ENCODE data around the gene APOBR. TPM values are rescaled to one million over a fixed set of nuclear protein-coding genes. Genes with fewer than 3 reads are reported as not detected.

The APOBR gene
- total and polyA plus RNA-seq, 4 donors = 0.28 to 1.5 (median 1.3) TPM

DNA sequence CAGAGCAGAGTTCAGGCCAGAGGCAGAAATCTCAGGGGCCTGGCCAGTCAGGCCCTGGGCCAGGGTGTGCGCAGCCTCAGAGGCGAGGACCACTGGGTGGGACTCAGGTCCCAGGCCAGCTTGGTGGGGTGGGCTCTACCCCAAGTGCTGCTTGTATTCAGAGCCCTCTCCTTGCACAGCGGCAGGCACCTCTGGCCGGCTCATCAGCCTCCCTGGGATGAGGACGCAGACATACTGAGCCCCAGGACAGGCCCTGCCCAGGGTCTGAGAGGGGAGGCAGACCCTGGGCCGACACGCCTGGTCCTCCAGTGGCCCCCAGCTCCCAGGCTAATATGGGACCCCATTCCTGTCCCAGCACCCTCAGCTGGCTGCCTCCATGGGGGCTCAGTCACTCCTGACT, 19.8 kb downstream of the APOBR start:
- Histone ChIP-seq H3K4me3 (ENCODE audit: low read depth in 1 of 3, low read length in 3 of 3) (no peak overlapping the region), H3K9me3 (ENCODE audit: control insufficient read depth in 4 of 4, low read length in 3 of 4) (no peaks in the 10 kb centered on the region), H3K36me3 (ENCODE audit: control insufficient read depth in 4 of 4, insufficient read depth in 3 of 4, low read depth in 1 of 4, low read length in 3 of 4) (peaks cover 4 to 19% (median 15%) of the 10 kb centered on the region in 4 donors), H3K27me3 (ENCODE audit: control insufficient read depth in 4 of 4, insufficient read depth in 4 of 4, low read length in 3 of 4) (no peaks in the 10 kb centered on the region), H3K4me1 (ENCODE audit: control insufficient read depth in 4 of 4, insufficient read depth in 4 of 4, low read length in 3 of 4) (no peaks in the 10 kb centered on the region), H3K9ac (ENCODE audit: low read depth in 1 of 2, low read length in 2 of 2) (no peak overlapping the region), H3K27ac (ENCODE audit: low read depth in 1 of 2, low read length in 2 of 2) (no peak overlapping the region)
- no peak for TF ChIP-seq RAD21 (IDR thresholded peaks at IDR 0.05)
- TF ChIP-seq HNF4G (IDR thresholded peaks at IDR 0.05) = no peak
- TF ChIP-seq, protein P1, sequence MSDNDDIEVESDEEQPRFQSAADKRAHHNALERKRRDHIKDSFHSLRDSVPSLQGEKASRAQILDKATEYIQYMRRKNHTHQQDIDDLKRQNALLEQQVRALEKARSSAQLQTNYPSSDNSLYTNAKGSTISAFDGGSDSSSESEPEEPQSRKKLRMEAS (IDR thresholded peaks at IDR 0.05) = no peak
- no peak for TF ChIP-seq NR2F2 (IDR thresholded peaks at IDR 0.05)
- TF ChIP-seq HNF4A (conservative IDR thresholded peaks at IDR 0.05) = no peak
- TF ChIP-seq, protein P2, sequence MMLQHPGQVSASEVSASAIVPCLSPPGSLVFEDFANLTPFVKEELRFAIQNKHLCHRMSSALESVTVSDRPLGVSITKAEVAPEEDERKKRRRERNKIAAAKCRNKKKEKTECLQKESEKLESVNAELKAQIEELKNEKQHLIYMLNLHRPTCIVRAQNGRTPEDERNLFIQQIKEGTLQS (IDR thresholded peaks at IDR 0.05) = no peak
- no peak for TF ChIP-seq RXRA (IDR thresholded peaks at IDR 0.05)
- no peak for TF ChIP-seq GABPA (IDR thresholded peaks at IDR 0.05 in 1 of 2, conservative IDR thresholded peaks at IDR 0.05 in 1 of 2)
- no peak for TF ChIP-seq FOXA2 (IDR thresholded peaks at IDR 0.05)
- no peak for TF ChIP-seq TAF1 (conservative IDR thresholded peaks at IDR 0.05)
- TF ChIP-seq, protein P3, sequence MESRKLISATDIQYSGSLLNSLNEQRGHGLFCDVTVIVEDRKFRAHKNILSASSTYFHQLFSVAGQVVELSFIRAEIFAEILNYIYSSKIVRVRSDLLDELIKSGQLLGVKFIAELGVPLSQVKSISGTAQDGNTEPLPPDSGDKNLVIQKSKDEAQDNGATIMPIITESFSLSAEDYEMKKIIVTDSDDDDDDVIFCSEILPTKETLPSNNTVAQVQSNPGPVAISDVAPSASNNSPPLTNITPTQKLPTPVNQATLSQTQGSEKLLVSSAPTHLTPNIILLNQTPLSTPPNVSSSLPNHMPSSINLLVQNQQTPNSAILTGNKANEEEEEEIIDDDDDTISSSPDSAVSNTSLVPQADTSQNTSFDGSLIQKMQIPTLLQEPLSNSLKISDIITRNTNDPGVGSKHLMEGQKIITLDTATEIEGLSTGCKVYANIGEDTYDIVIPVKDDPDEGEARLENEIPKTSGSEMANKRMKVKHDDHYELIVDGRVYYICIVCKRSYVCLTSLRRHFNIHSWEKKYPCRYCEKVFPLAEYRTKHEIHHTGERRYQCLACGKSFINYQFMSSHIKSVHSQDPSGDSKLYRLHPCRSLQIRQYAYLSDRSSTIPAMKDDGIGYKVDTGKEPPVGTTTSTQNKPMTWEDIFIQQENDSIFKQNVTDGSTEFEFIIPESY (IDR thresholded peaks at IDR 0.05) = no peak
- no peak for TF ChIP-seq YY1 (IDR thresholded peaks at IDR 0.05)
- no peak for TF ChIP-seq JUND (IDR thresholded peaks at IDR 0.05)
- TF ChIP-seq, protein P4, sequence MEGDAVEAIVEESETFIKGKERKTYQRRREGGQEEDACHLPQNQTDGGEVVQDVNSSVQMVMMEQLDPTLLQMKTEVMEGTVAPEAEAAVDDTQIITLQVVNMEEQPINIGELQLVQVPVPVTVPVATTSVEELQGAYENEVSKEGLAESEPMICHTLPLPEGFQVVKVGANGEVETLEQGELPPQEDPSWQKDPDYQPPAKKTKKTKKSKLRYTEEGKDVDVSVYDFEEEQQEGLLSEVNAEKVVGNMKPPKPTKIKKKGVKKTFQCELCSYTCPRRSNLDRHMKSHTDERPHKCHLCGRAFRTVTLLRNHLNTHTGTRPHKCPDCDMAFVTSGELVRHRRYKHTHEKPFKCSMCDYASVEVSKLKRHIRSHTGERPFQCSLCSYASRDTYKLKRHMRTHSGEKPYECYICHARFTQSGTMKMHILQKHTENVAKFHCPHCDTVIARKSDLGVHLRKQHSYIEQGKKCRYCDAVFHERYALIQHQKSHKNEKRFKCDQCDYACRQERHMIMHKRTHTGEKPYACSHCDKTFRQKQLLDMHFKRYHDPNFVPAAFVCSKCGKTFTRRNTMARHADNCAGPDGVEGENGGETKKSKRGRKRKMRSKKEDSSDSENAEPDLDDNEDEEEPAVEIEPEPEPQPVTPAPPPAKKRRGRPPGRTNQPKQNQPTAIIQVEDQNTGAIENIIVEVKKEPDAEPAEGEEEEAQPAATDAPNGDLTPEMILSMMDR (IDR thresholded peaks at IDR 0.05; ENCODE audit: low read depth, low read length, missing input control) = no peak
- TF ChIP-seq EGR1 (IDR thresholded peaks at IDR 0.05; ENCODE audit: low read depth in 2 of 2) = no peak
- TF ChIP-seq, protein P5, sequence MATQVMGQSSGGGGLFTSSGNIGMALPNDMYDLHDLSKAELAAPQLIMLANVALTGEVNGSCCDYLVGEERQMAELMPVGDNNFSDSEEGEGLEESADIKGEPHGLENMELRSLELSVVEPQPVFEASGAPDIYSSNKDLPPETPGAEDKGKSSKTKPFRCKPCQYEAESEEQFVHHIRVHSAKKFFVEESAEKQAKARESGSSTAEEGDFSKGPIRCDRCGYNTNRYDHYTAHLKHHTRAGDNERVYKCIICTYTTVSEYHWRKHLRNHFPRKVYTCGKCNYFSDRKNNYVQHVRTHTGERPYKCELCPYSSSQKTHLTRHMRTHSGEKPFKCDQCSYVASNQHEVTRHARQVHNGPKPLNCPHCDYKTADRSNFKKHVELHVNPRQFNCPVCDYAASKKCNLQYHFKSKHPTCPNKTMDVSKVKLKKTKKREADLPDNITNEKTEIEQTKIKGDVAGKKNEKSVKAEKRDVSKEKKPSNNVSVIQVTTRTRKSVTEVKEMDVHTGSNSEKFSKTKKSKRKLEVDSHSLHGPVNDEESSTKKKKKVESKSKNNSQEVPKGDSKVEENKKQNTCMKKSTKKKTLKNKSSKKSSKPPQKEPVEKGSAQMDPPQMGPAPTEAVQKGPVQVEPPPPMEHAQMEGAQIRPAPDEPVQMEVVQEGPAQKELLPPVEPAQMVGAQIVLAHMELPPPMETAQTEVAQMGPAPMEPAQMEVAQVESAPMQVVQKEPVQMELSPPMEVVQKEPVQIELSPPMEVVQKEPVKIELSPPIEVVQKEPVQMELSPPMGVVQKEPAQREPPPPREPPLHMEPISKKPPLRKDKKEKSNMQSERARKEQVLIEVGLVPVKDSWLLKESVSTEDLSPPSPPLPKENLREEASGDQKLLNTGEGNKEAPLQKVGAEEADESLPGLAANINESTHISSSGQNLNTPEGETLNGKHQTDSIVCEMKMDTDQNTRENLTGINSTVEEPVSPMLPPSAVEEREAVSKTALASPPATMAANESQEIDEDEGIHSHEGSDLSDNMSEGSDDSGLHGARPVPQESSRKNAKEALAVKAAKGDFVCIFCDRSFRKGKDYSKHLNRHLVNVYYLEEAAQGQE (IDR thresholded peaks at IDR 0.05) = no peak
- TF ChIP-seq FOXA1 (IDR thresholded peaks at IDR 0.05) = no peak
- WGBS = 97% methylated on average over 7 of the region's 7 CpGs
- DNase-seq (ENCODE audit: low spot score) = no peak
